ENCODE results near the gene GYG1.
A peak's percentile ranks its signal among the peaks of the same experiment; 100 is the strongest.

The GYG1 gene

GRCh38 chr3:148954981-148955380, 36.4 kb upstream of the GYG1 start:
- TF ChIP-seq, protein P1, sequence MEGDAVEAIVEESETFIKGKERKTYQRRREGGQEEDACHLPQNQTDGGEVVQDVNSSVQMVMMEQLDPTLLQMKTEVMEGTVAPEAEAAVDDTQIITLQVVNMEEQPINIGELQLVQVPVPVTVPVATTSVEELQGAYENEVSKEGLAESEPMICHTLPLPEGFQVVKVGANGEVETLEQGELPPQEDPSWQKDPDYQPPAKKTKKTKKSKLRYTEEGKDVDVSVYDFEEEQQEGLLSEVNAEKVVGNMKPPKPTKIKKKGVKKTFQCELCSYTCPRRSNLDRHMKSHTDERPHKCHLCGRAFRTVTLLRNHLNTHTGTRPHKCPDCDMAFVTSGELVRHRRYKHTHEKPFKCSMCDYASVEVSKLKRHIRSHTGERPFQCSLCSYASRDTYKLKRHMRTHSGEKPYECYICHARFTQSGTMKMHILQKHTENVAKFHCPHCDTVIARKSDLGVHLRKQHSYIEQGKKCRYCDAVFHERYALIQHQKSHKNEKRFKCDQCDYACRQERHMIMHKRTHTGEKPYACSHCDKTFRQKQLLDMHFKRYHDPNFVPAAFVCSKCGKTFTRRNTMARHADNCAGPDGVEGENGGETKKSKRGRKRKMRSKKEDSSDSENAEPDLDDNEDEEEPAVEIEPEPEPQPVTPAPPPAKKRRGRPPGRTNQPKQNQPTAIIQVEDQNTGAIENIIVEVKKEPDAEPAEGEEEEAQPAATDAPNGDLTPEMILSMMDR (IDR thresholded peaks at IDR 0.05) = no peak

DNA sequence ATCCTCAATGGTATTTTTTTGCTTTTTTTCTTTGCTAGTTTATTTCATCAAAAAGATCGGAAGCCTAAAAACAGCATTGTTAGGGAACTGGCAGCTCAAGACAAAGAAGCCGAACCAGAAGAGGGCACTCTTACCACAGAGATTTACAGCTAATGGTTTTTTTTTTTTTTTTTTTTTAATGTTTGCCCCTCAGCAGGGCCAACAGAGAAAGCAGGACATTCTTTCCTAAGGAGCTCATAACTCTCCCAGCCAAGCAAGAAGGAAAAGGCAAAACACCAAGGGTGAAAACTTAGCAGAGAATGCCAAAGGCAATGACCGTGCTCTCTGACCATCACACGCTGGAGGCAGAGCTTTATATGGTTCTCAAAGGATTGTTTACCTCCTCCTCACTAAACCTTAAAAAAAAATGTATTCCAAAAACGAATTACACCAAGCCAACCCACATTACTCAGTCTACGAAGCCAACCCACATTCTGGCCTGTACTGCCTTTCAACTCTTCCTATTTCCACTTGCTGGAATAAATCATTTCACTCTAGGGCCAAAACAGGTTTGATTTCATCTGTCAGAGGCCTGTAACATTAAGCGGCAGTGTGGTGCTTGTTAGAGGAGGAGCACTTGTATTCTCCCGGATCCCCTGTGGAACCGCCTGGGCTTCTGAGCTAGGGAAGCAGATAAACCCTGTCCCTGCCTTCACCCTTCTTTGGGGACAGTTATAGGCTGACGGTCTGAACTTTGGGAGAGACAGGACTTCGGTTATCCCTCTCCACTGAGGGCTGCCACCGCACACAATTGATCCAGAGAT, 35.6 kb upstream of the GYG1 start:
- TF ChIP-seq, protein P1 (IDR thresholded peaks at IDR 0.05) = peak; percentile 70

DNA sequence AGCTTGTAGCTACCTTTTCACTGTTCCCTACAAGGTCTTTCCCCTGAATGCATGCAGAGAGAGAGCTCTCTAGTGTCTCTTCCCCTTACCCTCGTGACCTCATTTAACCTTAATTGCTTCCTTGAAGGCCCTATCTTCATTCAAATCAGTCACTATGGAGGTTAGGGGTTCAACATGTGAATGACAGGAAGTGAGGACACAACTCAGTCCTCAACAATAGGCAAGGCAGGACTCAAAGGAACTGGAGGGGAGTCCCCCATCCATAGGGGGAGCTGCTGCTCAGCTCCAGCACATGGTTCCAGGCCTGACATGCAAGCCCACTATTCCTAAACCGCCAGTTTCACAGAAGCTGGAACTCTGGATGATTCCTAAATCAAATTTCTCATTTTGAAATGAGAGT, 33.8 kb upstream of the GYG1 start:
- TF ChIP-seq, protein P1 (IDR thresholded peaks at IDR 0.05) = peak; percentile 31; the same call in 1 of the 2 replicates

DNA sequence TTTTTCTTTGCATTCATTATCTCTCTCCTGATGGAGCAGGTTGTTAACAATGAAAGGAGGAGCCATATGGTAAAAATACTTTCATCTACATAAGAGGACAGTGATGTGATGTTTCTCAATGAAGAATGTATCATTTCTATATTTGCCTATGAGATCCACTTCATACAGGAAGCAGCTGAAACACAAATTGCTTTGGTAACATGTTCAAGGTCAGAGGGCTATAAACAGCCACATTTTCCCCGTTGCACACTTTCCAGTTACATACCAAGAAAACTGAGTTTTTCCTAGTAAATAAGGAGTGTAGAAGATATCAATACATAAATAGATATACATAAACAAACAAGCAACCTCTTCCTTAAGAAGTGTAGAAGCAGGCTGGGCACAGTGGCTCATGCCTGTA, 32.6 kb upstream of the GYG1 start:
- TF ChIP-seq, protein P1 (IDR thresholded peaks at IDR 0.05) = no peak

DNA sequence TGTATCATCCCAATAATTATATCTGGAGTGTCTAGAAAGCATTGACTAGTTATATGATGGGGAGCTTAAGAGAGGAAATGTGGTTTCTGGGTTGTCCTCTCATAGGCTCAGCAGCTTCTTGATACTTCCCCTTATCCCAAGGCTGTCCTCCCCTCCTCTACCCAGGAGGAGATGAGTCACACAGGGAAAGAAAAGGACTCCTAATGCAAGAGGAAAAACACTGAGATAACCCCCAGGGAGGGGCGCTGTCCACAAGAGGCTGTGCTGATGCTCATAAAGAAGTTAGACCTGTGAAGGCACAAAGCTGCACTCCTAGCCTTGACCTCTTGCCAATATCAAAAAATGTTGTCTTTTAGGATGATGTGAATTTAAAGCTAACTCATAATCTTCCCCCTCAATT, 28.8 kb upstream of the GYG1 start:
- TF ChIP-seq, protein P1 (IDR thresholded peaks at IDR 0.05) = peak; percentile 9; the same call in 1 of the 2 replicates

- TF ChIP-seq, protein P1 (IDR thresholded peaks at IDR 0.05) = no peak
Measured at GRCh38 chr3:148964809-148965208, 26.5 kb upstream of the GYG1 start.

GRCh38 chr3:148968321-148968720, 23.0 kb upstream of the GYG1 start:
- TF ChIP-seq, protein P1 (IDR thresholded peaks at IDR 0.05) = no peak
